ENCODE results near the gene LRCH1.

GRCh38 chr13:46622630-46623256, 69.8 kb downstream of the LRCH1 start:
- TF ChIP-seq EZH2 (IDR thresholded peaks at IDR 0.05; ENCODE audit: low read depth, unreplicated experiment) (no peak), CTCF (conservative IDR thresholded peaks at IDR 0.05; ENCODE audit: low read depth in 2 of 2) (no peak), POLR2AphosphoS5 (IDR thresholded peaks at IDR 0.05; ENCODE audit: low read depth) (no peak), EZH2phosphoT487 (IDR thresholded peaks at IDR 0.05; ENCODE audit: unreplicated experiment) (no peak)
- TF ChIP-seq, protein P1, sequence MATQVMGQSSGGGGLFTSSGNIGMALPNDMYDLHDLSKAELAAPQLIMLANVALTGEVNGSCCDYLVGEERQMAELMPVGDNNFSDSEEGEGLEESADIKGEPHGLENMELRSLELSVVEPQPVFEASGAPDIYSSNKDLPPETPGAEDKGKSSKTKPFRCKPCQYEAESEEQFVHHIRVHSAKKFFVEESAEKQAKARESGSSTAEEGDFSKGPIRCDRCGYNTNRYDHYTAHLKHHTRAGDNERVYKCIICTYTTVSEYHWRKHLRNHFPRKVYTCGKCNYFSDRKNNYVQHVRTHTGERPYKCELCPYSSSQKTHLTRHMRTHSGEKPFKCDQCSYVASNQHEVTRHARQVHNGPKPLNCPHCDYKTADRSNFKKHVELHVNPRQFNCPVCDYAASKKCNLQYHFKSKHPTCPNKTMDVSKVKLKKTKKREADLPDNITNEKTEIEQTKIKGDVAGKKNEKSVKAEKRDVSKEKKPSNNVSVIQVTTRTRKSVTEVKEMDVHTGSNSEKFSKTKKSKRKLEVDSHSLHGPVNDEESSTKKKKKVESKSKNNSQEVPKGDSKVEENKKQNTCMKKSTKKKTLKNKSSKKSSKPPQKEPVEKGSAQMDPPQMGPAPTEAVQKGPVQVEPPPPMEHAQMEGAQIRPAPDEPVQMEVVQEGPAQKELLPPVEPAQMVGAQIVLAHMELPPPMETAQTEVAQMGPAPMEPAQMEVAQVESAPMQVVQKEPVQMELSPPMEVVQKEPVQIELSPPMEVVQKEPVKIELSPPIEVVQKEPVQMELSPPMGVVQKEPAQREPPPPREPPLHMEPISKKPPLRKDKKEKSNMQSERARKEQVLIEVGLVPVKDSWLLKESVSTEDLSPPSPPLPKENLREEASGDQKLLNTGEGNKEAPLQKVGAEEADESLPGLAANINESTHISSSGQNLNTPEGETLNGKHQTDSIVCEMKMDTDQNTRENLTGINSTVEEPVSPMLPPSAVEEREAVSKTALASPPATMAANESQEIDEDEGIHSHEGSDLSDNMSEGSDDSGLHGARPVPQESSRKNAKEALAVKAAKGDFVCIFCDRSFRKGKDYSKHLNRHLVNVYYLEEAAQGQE (IDR thresholded peaks at IDR 0.05; ENCODE audit: unreplicated experiment) = no peak
- TF ChIP-seq, protein P2, sequence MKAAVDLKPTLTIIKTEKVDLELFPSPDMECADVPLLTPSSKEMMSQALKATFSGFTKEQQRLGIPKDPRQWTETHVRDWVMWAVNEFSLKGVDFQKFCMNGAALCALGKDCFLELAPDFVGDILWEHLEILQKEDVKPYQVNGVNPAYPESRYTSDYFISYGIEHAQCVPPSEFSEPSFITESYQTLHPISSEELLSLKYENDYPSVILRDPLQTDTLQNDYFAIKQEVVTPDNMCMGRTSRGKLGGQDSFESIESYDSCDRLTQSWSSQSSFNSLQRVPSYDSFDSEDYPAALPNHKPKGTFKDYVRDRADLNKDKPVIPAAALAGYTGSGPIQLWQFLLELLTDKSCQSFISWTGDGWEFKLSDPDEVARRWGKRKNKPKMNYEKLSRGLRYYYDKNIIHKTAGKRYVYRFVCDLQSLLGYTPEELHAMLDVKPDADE (IDR thresholded peaks at IDR 0.05) = no peak
